HL-60 (cell line): ENCODE measurements around the gene SLFN12.

Experiments used
- GABPA ChIP-seq: IDR thresholded peaks from 2 replicates; pipeline ENCODE4 v1.6.1; 2012; ENCODE audit warnings: low read depth
- POLR2AphosphoS5 ChIP-seq: IDR thresholded peaks from 2 replicates; pipeline ENCODE4 v1.6.1; 2012; ENCODE audit warnings: low read depth
- SPI1 ChIP-seq: IDR thresholded peaks from 2 replicates; pipeline ENCODE4 v1.6.1; 2012; ENCODE audit warnings: low read depth, mild to moderate bottlenecking, borderline replicate concordance
- TF ChIP-seq, protein P1 (sequence below): IDR thresholded peaks from one replicate; pipeline ENCODE4 v1.5.1; 2011; ENCODE audit warnings: low read length, control low read depth, inconsistent platforms; ENCODE audit not compliant: insufficient read depth
- TF ChIP-seq, protein P2 (sequence below): IDR thresholded peaks from 2 replicates; pipeline ENCODE4 v1.6.1; 2012; ENCODE audit warnings: low read depth; ENCODE audit not compliant: insufficient replicate concordance

DNA sequence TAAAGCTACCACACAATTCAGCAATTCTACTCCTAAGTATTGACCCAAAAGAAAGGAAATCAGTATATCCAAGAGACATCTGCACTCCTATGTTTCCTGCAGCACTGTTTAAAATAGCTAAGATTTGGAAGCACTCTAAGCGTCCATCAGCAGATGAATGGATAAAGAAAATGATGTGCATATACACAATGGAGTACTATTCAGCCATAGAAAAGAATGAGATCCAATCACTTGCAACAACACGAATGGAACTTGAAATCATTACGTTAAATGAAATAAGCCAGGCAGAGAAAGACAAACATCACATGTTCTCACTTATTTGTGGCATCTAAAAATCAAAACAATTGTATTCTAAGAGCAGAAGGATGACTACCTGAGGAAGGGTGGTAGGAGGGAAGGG, 60.4 kb downstream of the SLFN12 start:
- TF ChIP-seq POLR2AphosphoS5 (no peak), GABPA (no peak), SPI1 (no peak)
- TF ChIP-seq, protein P1, sequence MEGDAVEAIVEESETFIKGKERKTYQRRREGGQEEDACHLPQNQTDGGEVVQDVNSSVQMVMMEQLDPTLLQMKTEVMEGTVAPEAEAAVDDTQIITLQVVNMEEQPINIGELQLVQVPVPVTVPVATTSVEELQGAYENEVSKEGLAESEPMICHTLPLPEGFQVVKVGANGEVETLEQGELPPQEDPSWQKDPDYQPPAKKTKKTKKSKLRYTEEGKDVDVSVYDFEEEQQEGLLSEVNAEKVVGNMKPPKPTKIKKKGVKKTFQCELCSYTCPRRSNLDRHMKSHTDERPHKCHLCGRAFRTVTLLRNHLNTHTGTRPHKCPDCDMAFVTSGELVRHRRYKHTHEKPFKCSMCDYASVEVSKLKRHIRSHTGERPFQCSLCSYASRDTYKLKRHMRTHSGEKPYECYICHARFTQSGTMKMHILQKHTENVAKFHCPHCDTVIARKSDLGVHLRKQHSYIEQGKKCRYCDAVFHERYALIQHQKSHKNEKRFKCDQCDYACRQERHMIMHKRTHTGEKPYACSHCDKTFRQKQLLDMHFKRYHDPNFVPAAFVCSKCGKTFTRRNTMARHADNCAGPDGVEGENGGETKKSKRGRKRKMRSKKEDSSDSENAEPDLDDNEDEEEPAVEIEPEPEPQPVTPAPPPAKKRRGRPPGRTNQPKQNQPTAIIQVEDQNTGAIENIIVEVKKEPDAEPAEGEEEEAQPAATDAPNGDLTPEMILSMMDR: no peak
- TF ChIP-seq, protein P2, sequence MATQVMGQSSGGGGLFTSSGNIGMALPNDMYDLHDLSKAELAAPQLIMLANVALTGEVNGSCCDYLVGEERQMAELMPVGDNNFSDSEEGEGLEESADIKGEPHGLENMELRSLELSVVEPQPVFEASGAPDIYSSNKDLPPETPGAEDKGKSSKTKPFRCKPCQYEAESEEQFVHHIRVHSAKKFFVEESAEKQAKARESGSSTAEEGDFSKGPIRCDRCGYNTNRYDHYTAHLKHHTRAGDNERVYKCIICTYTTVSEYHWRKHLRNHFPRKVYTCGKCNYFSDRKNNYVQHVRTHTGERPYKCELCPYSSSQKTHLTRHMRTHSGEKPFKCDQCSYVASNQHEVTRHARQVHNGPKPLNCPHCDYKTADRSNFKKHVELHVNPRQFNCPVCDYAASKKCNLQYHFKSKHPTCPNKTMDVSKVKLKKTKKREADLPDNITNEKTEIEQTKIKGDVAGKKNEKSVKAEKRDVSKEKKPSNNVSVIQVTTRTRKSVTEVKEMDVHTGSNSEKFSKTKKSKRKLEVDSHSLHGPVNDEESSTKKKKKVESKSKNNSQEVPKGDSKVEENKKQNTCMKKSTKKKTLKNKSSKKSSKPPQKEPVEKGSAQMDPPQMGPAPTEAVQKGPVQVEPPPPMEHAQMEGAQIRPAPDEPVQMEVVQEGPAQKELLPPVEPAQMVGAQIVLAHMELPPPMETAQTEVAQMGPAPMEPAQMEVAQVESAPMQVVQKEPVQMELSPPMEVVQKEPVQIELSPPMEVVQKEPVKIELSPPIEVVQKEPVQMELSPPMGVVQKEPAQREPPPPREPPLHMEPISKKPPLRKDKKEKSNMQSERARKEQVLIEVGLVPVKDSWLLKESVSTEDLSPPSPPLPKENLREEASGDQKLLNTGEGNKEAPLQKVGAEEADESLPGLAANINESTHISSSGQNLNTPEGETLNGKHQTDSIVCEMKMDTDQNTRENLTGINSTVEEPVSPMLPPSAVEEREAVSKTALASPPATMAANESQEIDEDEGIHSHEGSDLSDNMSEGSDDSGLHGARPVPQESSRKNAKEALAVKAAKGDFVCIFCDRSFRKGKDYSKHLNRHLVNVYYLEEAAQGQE: no peak
